NT2/D1 (cell line): ENCODE data around the gene SPATA21.

Source experiments
- DNase-seq: peaks from one replicate; pipeline ENCODE4 v3.0.0-alpha.2; 2011; ENCODE audit warnings: low read depth, low spot score
- H3K27me3 ChIP-seq: 2 replicates; pipeline ENCODE4 v1.6.0; 2011; ENCODE audit warnings: mild to moderate bottlenecking; ENCODE audit not compliant: insufficient read length, insufficient read depth
- H3K36me3 ChIP-seq: 2 replicates; pipeline ENCODE4 v1.6.1; 2011; ENCODE audit warnings: mild to moderate bottlenecking, low read length, mixed read lengths; ENCODE audit not compliant: insufficient read depth, insufficient read length
- H3K4me1 ChIP-seq: 2 replicates; pipeline ENCODE4 v1.5.1; 2011; ENCODE audit not compliant: insufficient read depth, insufficient read length
- H3K4me3 ChIP-seq: 2 replicates; pipeline ENCODE4 v1.5.1; 2011; ENCODE audit warnings: low read depth; ENCODE audit not compliant: insufficient read length
- H3K9ac ChIP-seq: 2 replicates; pipeline ENCODE4 v1.6.0; 2011; ENCODE audit warnings: low read depth; ENCODE audit not compliant: insufficient read length
- H3K9me3 ChIP-seq: 2 replicates; pipeline ENCODE4 v1.5.1; 2011; ENCODE audit warnings: mild to moderate bottlenecking, low read length; ENCODE audit not compliant: insufficient read depth
- SUZ12 ChIP-seq: IDR thresholded peaks from 2 replicates; pipeline ENCODE4 v1.6.1; 2011; ENCODE audit not compliant: insufficient read length, insufficient read depth; ENCODE audit errors: extremely low read depth
- YY1 ChIP-seq: IDR thresholded peaks from 2 replicates; pipeline ENCODE4 v1.6.1; 2011; ENCODE audit not compliant: insufficient read length, insufficient read depth
- ZNF274 ChIP-seq: IDR thresholded peaks from 2 replicates; pipeline ENCODE4 v1.6.1; 2011; ENCODE audit warnings: mild to moderate bottlenecking, low read depth, low read length

The SPATA21 gene

DNA sequence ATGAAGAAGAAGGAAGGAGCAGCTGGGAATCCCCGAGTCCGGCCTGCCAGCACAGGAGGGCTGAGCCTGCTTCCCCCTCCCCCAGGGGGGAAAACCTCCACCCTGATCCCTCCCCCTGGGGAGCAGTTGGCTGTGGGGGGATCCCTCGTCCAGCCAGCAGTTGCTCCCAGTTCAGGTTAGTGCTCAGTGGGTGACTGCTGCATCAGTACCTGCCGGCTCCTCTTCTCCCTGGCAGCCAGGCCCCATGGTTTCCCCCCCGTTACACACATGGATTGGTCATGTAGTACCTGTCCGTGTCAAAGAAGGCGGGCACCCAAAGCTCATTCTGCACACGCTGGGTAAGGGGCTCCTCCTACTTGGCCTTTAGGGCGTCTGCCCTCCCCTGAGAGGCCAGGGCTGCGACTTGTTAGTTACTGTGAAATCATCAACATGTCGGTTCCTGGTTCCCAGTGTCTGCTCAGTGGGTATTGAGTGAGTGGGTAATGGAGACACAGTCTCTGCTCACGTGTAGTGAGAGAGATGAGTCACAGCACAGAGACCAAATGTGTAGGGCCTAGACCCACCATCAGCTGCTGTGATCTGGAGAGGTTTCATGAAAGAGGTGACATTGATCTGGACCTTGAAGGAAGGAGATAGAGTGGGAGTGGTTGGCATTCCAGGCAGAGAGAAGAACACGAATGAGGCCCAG is 14.8 kb upstream of the SPATA21 start:
- no peaks in the 10 kb centered on the region for H3K27me3 ChIP-seq
- no peaks in the 10 kb centered on the region for H3K4me1 ChIP-seq
- DNase-seq, result no peak
- no peaks in the 10 kb centered on the region for H3K9me3 ChIP-seq
- no peak overlapping the region for H3K4me3 ChIP-seq
- TF ChIP-seq YY1 (no peak), SUZ12 (no peak), ZNF274 (no peak)
- peaks cover 78% of the 10 kb centered on the region for H3K36me3 ChIP-seq
- no peak overlapping the region for H3K9ac ChIP-seq

DNA sequence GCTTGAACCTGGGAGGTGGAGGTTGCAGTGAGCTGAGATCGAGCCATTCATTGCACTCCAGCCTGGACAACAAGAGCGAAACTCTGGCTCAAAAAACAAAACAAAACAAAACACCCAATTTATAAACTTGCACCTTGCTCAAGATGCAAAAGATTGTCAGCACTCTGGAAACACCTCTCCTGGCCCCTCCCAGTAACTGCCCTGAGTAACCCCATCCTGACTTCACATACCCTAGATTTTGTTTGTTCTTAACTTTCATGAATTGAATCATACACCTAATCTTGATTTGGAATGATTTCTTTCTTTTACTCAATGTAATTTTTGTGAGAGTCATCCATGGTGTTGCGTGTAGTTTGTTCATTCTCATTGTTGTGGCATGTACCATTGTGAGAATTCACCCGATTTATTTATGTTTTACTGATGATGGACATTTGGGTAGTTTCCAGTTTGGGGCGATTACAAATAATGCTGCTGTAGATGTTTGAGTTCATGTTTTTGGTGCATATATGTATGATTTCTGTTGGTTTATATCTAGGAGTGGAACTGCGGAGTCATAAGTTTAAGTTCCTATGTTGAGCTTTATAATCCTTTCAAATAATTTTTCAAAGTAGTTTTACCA is 13.7 kb upstream of the SPATA21 start:
- Histone ChIP-seq H3K9me3 (no peaks in the 10 kb centered on the region), H3K27me3 (no peaks in the 10 kb centered on the region), H3K4me1 (no peaks in the 10 kb centered on the region), H3K36me3 (peaks cover 78% of the 10 kb centered on the region), H3K4me3 (no peak overlapping the region), H3K9ac (no peak overlapping the region)
- TF ChIP-seq SUZ12, result no peak
- TF ChIP-seq ZNF274, result no peak
- TF ChIP-seq YY1, result no peak
- no peak for DNase-seq

DNA sequence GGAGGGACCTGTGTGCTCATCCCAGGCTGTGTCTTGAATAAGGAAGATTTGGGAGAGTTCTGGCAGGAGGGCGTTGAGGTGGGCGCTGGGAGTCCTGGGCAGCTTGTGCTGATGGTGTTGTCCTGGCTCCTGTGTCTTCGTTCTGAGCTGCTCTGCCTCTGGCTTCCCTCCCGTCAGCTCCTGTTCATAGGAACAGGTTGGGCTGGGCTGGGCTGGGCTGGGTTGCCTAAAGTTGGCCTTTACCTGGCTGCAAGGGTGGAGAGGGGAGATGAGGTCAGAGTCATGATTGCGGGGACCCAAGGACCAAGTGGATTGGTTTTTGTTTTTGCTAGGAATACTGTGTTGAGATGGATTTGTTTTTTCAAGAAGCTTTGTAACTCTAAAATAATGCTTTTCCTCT is 12.4 kb upstream of the SPATA21 start:
- H3K9me3 ChIP-seq, result no peaks in the 10 kb centered on the region
- H3K4me3 ChIP-seq, result no peak overlapping the region
- no peak for DNase-seq
- H3K9ac ChIP-seq, result no peak overlapping the region
- H3K36me3 ChIP-seq, result peaks cover 76% of the 10 kb centered on the region
- TF ChIP-seq SUZ12, result no peak
- TF ChIP-seq ZNF274, result no peak
- TF ChIP-seq YY1, result no peak
- H3K4me1 ChIP-seq, result no peaks in the 10 kb centered on the region
- H3K27me3 ChIP-seq, result no peaks in the 10 kb centered on the region

DNA sequence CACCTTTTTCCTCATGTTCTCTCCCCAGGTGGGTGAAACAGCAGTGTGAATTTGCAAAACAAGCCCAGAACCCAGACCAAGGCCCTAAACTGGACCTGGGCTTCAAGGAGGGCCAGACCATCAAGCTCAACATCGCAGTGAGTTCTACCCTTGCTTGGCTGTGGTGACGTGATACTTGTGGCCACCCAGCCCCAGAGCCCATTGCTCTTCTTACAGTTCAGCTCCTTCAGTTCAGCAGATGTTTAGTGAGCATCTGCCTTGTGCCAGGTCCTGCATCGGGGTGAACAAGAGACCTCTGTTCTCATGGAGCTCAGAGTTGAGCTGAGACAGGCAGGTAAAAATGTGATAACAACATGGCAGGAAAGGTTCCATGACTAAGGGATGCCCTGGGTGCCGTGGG is 11.8 kb upstream of the SPATA21 start:
- no peak for DNase-seq
- Histone ChIP-seq H3K27me3 (no peaks in the 10 kb centered on the region), H3K4me3 (no peak overlapping the region), H3K36me3 (peaks cover 81% of the 10 kb centered on the region), H3K4me1 (no peaks in the 10 kb centered on the region), H3K9ac (no peak overlapping the region), H3K9me3 (no peaks in the 10 kb centered on the region)
- TF ChIP-seq ZNF274 (no peak), YY1 (no peak), SUZ12 (no peak)

DNA sequence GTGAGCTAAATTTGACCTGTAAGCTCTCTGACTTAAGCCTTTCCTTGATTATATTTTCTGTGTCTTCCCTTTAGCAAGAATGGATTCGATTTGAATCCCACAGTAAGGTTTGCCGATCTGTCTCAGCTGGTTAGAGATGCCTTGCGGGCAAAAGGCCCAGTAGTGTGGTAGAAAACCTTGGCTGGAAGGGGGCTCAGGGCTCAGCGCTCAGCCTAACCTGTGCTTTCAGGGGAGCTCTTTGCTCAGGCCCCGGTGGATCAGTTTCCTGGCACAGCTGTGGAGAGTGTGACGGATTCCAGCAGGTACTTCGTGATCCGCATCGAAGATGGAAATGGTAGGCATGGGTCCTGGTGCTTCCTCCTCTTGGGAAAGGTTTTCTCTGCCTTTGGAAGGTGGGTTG is 10.4 kb upstream of the SPATA21 start:
- Histone ChIP-seq H3K4me3 (no peak overlapping the region), H3K9ac (no peak overlapping the region), H3K9me3 (no peaks in the 10 kb centered on the region), H3K36me3 (peaks cover 90% of the 10 kb centered on the region), H3K27me3 (no peaks in the 10 kb centered on the region), H3K4me1 (no peaks in the 10 kb centered on the region)
- TF ChIP-seq ZNF274, result no peak
- no peak for TF ChIP-seq SUZ12
- TF ChIP-seq YY1, result no peak
- no peak for DNase-seq

DNA sequence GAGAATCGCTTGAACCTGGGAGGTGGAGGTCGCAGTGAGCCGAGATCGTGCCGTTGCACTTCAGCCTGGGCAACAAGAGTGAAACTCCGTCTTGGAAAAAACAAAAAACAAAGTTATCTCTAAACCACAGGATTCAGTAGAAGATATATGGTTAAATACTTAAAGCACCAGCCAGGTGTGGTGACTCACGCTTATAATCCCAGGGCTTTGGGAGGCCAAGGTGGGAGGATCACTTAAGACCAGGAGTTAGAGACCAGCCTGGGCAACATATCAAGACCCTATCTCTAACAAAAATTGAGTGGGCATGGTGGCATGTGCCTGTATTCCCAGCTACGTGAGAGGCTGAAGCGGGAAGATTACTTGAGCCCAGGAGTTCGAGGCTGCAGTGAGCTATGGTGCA is 8.9 kb upstream of the SPATA21 start:
- Histone ChIP-seq H3K4me1 (no peaks in the 10 kb centered on the region), H3K27me3 (no peaks in the 10 kb centered on the region), H3K9me3 (no peaks in the 10 kb centered on the region), H3K4me3 (no peak overlapping the region), H3K9ac (no peak overlapping the region), H3K36me3 (peaks cover 87% of the 10 kb centered on the region)
- no peak for TF ChIP-seq YY1
- no peak for TF ChIP-seq SUZ12
- no peak for TF ChIP-seq ZNF274
- DNase-seq, result no peak

DNA sequence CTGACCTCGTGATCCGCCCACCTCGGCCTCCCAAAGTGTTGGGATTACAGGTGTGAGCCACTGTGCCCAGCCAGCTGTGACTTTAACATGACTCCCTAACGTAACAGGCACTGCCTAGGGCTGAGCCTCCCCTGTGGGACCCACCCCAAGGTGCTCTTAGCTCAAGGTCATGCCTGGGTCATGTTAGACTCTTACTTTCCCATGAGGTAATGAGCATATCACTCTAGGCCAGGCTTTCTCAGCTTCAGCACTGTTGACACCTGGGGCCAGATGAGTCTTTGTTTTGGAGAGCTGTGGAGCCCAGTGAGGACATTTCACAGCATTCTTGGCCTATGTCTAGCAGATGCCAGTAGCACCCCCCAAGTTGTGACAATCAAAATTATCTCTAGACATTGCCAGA is 7.8 kb upstream of the SPATA21 start:
- no peak for DNase-seq
- no peaks in the 10 kb centered on the region for H3K4me1 ChIP-seq
- no peaks in the 10 kb centered on the region for H3K9me3 ChIP-seq
- no peaks in the 10 kb centered on the region for H3K27me3 ChIP-seq
- no peak overlapping the region for H3K4me3 ChIP-seq
- TF ChIP-seq ZNF274 (no peak), SUZ12 (no peak), YY1 (no peak)
- peaks cover 79% of the 10 kb centered on the region for H3K36me3 ChIP-seq
- H3K9ac ChIP-seq, result no peak overlapping the region
